ENCODE results near the gene MAP2K3. TPM values are rescaled to one million over a fixed set of nuclear protein-coding genes. Genes with fewer than 3 reads are reported as not detected.
"Not testable (repeated sequence)": the region's sequence is repeated elsewhere in the genome, so short reads cannot be mapped to it uniquely, and the experiment has no call there.

MAP2K3 gene
- polyA plus RNA-seq, 1 donor (not counting 4 experiments of a cell fraction or from before 2014, with no cell fraction given), result 22.4 TPM

DNA sequence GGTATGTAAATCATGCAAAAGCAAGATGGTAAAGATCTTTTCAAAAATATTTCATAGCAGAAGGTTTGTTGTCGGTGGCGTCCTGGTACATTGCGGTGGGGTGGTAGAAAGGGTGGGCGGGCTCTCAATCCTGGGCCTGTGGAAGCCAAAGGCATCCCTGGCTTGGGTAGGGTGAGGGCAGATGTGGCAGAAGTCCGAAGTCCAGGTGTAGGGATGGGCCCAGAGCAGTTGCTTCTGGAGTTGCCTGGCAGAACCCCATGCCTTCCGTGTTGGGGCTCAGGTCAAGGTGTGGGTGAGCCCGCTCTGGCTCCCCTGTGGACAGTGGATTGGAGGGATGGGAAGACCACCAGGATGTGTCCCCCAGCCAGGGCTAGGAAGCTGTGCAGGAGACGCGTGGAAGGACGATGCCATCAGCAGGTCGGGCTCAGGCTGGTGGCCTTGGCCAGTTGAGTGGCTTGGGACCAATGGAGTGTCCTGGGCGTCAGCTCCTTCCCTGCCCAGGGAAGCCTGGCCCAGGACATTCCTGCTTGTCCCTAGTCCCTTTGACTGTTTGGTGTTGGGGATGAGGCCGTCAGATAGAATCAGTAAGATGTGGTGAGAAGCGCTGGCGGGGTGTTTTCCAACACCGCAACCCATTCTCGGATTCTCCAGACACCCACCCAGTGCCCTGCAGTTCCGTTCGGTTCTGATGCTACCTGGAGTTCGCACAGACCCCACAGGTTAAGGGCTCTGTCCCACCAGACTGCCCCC lies 21.1 kb downstream of the MAP2K3 start:
- H3K4me2 ChIP-seq (ENCODE audit: control insufficient read depth, extremely low read depth, insufficient read depth, low read depth, low read length); H3K4me1 ChIP-seq (ENCODE audit: control insufficient read depth, extremely low read depth, insufficient read depth, low read length); H3K4me3 ChIP-seq (ENCODE audit: control insufficient read depth in 2 of 3, extremely low read depth in 1 of 3, insufficient read depth in 2 of 3, low read depth in 1 of 3, low read length in 3 of 3); DNase-seq (ENCODE audit: low read depth, low spot score); H3K9me3 ChIP-seq (ENCODE audit: control insufficient read depth, low read depth, low read length); H3K9ac ChIP-seq (ENCODE audit: control insufficient read depth, extremely low read depth, insufficient read depth, low read length); H3K79me2 ChIP-seq (ENCODE audit: control insufficient read depth, insufficient read depth, low read length); FAIRE-seq; H3K9me1 ChIP-seq (ENCODE audit: control insufficient read depth, extremely low read depth, insufficient read depth, low read length); H2AFZ ChIP-seq (ENCODE audit: control insufficient read depth, low read length); H4K20me1 ChIP-seq (ENCODE audit: control insufficient read depth, extremely low read depth, insufficient read depth, low read length); dilution Hi-C loops (cut with MboI; ENCODE audit: extremely low pct_ligation_motif_present, low sequenced_read_pairs); H3K27ac ChIP-seq (ENCODE audit: control insufficient read depth, insufficient read depth, low read length); H3K27me3 ChIP-seq (ENCODE audit: control insufficient read depth, extremely low read depth, insufficient read depth, low read length): not testable (repeated sequence)
- H3K36me3 ChIP-seq (ENCODE audit: control insufficient read depth in 2 of 2, extremely low read depth in 1 of 2, insufficient read depth in 2 of 2, low read length in 2 of 2), result peaks cover 22 to 42% of the 10 kb centered on the region in 2 experiments

DNA sequence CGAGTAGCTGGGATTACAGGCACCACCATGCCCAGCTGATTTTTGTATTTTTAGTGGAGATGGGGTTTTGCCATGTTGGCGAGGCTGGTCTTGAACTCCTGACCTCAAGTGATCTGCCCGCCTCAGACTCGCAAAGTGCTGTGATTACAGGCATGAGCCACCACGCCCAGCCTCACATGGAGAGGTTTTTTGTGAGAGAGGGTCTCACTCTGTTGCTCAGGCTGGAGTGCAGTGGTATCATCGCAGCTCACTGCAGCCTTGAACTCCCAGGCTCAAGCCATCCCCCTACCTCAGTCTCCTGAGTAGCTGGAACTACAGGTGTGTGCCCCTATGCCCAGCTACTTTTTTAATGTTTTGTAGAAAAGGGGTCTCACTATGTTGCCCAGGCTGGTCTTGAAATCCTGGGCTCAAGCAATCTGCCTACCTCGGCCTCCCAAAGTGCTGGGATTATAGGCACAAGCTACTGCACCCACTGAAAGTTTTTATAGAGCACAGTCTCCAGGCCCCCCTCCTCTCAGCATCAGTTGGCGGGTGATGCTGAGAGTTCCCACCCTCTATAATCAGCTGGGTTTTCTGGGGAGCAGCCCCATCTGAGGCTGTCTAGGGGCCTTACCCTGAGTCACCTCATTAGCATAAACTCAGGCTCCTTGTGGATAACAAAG lies 22.2 kb downstream of the MAP2K3 start:
- H3K9me3 ChIP-seq (ENCODE audit: control insufficient read depth, low read depth, low read length); FAIRE-seq; H3K4me3 ChIP-seq (ENCODE audit: control insufficient read depth in 2 of 3, extremely low read depth in 1 of 3, insufficient read depth in 2 of 3, low read depth in 1 of 3, low read length in 3 of 3); H3K4me1 ChIP-seq (ENCODE audit: control insufficient read depth, extremely low read depth, insufficient read depth, low read length); H3K9me1 ChIP-seq (ENCODE audit: control insufficient read depth, extremely low read depth, insufficient read depth, low read length); H3K9ac ChIP-seq (ENCODE audit: control insufficient read depth, extremely low read depth, insufficient read depth, low read length); H2AFZ ChIP-seq (ENCODE audit: control insufficient read depth, low read length); H4K20me1 ChIP-seq (ENCODE audit: control insufficient read depth, extremely low read depth, insufficient read depth, low read length); dilution Hi-C loops (cut with MboI; ENCODE audit: extremely low pct_ligation_motif_present, low sequenced_read_pairs); H3K27me3 ChIP-seq (ENCODE audit: control insufficient read depth, extremely low read depth, insufficient read depth, low read length); H3K27ac ChIP-seq (ENCODE audit: control insufficient read depth, insufficient read depth, low read length); H3K4me2 ChIP-seq (ENCODE audit: control insufficient read depth, extremely low read depth, insufficient read depth, low read depth, low read length); H3K79me2 ChIP-seq (ENCODE audit: control insufficient read depth, insufficient read depth, low read length); DNase-seq (ENCODE audit: low read depth, low spot score): not testable (repeated sequence)
- H3K36me3 ChIP-seq (ENCODE audit: control insufficient read depth in 2 of 2, extremely low read depth in 1 of 2, insufficient read depth in 2 of 2, low read length in 2 of 2), result peaks cover 22 to 33% of the 10 kb centered on the region in 2 experiments

DNA sequence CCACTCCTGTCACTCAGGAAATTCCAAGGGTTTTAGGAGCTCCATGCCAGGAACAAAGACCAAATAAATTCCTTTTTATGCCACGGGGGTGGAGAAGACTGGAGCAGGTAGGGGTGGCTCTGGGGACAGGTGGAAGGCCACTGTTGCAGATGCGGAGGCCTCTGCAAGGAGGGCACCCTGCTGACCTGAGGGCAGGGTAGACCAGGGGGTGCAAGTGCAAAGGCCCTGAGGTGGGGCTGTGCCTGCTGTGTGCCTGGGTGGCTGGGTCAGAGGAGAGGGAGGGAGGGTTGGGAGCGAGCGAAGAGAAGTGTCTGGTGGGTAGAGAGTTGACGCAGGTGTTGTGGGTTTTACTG lies 22.7 kb downstream of the MAP2K3 start:
- H2AFZ ChIP-seq (ENCODE audit: control insufficient read depth, low read length); H3K4me3 ChIP-seq (ENCODE audit: control insufficient read depth in 2 of 3, extremely low read depth in 1 of 3, insufficient read depth in 2 of 3, low read depth in 1 of 3, low read length in 3 of 3); H3K27me3 ChIP-seq (ENCODE audit: control insufficient read depth, extremely low read depth, insufficient read depth, low read length); DNase-seq (ENCODE audit: low read depth, low spot score); FAIRE-seq; H4K20me1 ChIP-seq (ENCODE audit: control insufficient read depth, extremely low read depth, insufficient read depth, low read length); H3K9me3 ChIP-seq (ENCODE audit: control insufficient read depth, low read depth, low read length); H3K4me2 ChIP-seq (ENCODE audit: control insufficient read depth, extremely low read depth, insufficient read depth, low read depth, low read length); H3K4me1 ChIP-seq (ENCODE audit: control insufficient read depth, extremely low read depth, insufficient read depth, low read length); H3K27ac ChIP-seq (ENCODE audit: control insufficient read depth, insufficient read depth, low read length); H3K9me1 ChIP-seq (ENCODE audit: control insufficient read depth, extremely low read depth, insufficient read depth, low read length); H3K79me2 ChIP-seq (ENCODE audit: control insufficient read depth, insufficient read depth, low read length); H3K9ac ChIP-seq (ENCODE audit: control insufficient read depth, extremely low read depth, insufficient read depth, low read length); dilution Hi-C loops (cut with MboI; ENCODE audit: extremely low pct_ligation_motif_present, low sequenced_read_pairs): not testable (repeated sequence)
- H3K36me3 ChIP-seq (ENCODE audit: control insufficient read depth in 2 of 2, extremely low read depth in 1 of 2, insufficient read depth in 2 of 2, low read length in 2 of 2), result peaks cover 21 to 31% of the 10 kb centered on the region in 2 experiments

DNA sequence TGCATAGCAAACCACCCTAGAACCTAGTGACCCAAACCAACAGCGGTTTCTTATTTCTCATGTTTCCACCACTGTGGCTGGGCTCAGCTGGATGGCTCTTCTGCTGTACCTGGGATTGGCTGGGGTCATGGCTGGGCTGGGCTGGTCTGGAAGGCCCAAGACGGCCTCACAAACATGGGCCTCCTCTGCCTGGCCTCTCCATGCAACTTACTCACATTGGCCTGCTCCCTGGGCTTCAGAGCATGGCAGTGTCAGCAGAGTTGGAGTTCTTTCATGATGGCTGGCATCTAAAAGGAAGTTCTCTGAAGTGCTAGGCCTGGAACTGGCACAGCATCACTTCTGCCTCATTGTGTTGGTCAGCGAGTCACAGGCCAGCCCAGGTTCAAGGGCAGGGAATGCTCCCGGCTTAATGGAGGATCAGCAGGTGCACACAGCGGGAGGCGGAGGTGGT lies 24.4 kb downstream of the MAP2K3 start:
- peaks cover 6 to 25% of the 10 kb centered on the region in 2 experiments for H3K36me3 ChIP-seq (ENCODE audit: control insufficient read depth in 2 of 2, extremely low read depth in 1 of 2, insufficient read depth in 2 of 2, low read length in 2 of 2)
- H3K9ac ChIP-seq (ENCODE audit: control insufficient read depth, extremely low read depth, insufficient read depth, low read length); H3K27ac ChIP-seq (ENCODE audit: control insufficient read depth, insufficient read depth, low read length); H3K27me3 ChIP-seq (ENCODE audit: control insufficient read depth, extremely low read depth, insufficient read depth, low read length); H3K4me2 ChIP-seq (ENCODE audit: control insufficient read depth, extremely low read depth, insufficient read depth, low read depth, low read length); H3K9me1 ChIP-seq (ENCODE audit: control insufficient read depth, extremely low read depth, insufficient read depth, low read length); DNase-seq (ENCODE audit: low read depth, low spot score); H3K4me3 ChIP-seq (ENCODE audit: control insufficient read depth in 2 of 3, extremely low read depth in 1 of 3, insufficient read depth in 2 of 3, low read depth in 1 of 3, low read length in 3 of 3); H3K4me1 ChIP-seq (ENCODE audit: control insufficient read depth, extremely low read depth, insufficient read depth, low read length); H4K20me1 ChIP-seq (ENCODE audit: control insufficient read depth, extremely low read depth, insufficient read depth, low read length); H3K9me3 ChIP-seq (ENCODE audit: control insufficient read depth, low read depth, low read length); H2AFZ ChIP-seq (ENCODE audit: control insufficient read depth, low read length); H3K79me2 ChIP-seq (ENCODE audit: control insufficient read depth, insufficient read depth, low read length); dilution Hi-C loops (cut with MboI; ENCODE audit: extremely low pct_ligation_motif_present, low sequenced_read_pairs); FAIRE-seq: not testable (repeated sequence)
